HG03558 (cell line): ENCODE results near the gene LRRK1.

ENCODE experiments used
- ATAC-seq: cut with Tn5 transposase; IDR thresholded peaks from one replicate; pipeline ENCODE4 v1.9.1; 2021; ENCODE audit warnings: moderate number of reproducible peaks; ENCODE audit not compliant: unreplicated experiment; ENCODE audit errors: extremely low read depth

The LRRK1 gene

GRCh38 chr15:100909989-100910955 is 8.9 kb upstream of the LRRK1 start:
- no peak for ATAC-seq

- ATAC-seq: no peak
These were observed 8.1 kb upstream of the LRRK1 start for GRCh38 chr15:100911086-100911485.

- no peak for ATAC-seq
These were observed 5.2 kb upstream of the LRRK1 start for GRCh38 chr15:100913961-100914360.

GRCh38 chr15:100914876-100915275 is 4.3 kb upstream of the LRRK1 start:
- ATAC-seq: no peak

- no peak for ATAC-seq
These were observed 995 bp upstream of the LRRK1 start for GRCh38 chr15:100918034-100918689.

- ATAC-seq: no peak
These were observed 586 bp downstream of the LRRK1 start for GRCh38 chr15:100919481-100920405.

GRCh38 chr15:100920516-100921135 is 1.5 kb downstream of the LRRK1 start:
- ATAC-seq: no peak

- ATAC-seq: no peak
These were observed 3.3 kb downstream of the LRRK1 start for GRCh38 chr15:100922192-100923040.

- ATAC-seq: no peak
These were observed 3.9 kb downstream of the LRRK1 start for GRCh38 chr15:100923076-100923475.

- no peak for ATAC-seq
These were observed 4.7 kb downstream of the LRRK1 start for GRCh38 chr15:100923902-100924301.

- no peak for ATAC-seq
These were observed 5.3 kb downstream of the LRRK1 start for GRCh38 chr15:100924436-100924835.

- no peak for ATAC-seq
These were observed 6.3 kb downstream of the LRRK1 start for GRCh38 chr15:100925480-100925879.

- ATAC-seq: no peak
These were observed 7.1 kb downstream of the LRRK1 start for GRCh38 chr15:100926258-100926657.

GRCh38 chr15:100926971-100927756 is 8.0 kb downstream of the LRRK1 start:
- peak; percentile 35 for ATAC-seq

GRCh38 chr15:100928632-100929280 is 9.6 kb downstream of the LRRK1 start:
- no peak for ATAC-seq

GRCh38 chr15:100929641-100930042 is 10.5 kb downstream of the LRRK1 start:
- ATAC-seq: no peak

GRCh38 chr15:100930306-100930848 is 11.2 kb downstream of the LRRK1 start:
- ATAC-seq: no peak
